Epithelial cell of proximal tubule (primary cell): ENCODE results near the gene LRP4. TPM values are rescaled to one million over a fixed set of nuclear protein-coding genes. Genes with fewer than 3 reads are reported as not detected.

Source experiments
- DNase-seq: peaks from one replicate; pipeline ENCODE4 v3.0.0-alpha.2; 2011; ENCODE audit warnings: low read depth
- H3K4me3 ChIP-seq: 2 replicates; pipeline ENCODE4 v1.5.1; 2011; ENCODE audit warnings: low read depth, mild to moderate bottlenecking, low read length
- CTCF ChIP-seq: conservative IDR thresholded peaks from 2 replicates; pipeline ENCODE4 v1.5.1; 2012; ENCODE audit warnings: low read depth, mild to moderate bottlenecking, low read length
- total RNA-seq: library from RNA; depleted of rRNA; stranded (reverse); fragments of >200 nt; gene quantifications from 2 replicates; pipeline ENCODE4 v1.2.3, GENCODE V29; 2015

LRP4 gene
- total RNA-seq, 1 donor from 2014 or later, result 5.0 TPM

GRCh38 chr11:46952553-46952952 lies 34.2 kb upstream of the LRP4 start:
- H3K4me3 ChIP-seq, result no peak overlapping the region
- TF ChIP-seq CTCF, result no peak
- DNase-seq, result no peak

- no peak for DNase-seq
Observed at GRCh38 chr11:46951864-46952263, 33.5 kb upstream of the LRP4 start.

GRCh38 chr11:46949297-46949696 lies 30.9 kb upstream of the LRP4 start:
- DNase-seq, result no peak
- TF ChIP-seq CTCF, result no peak
- no peak overlapping the region for H3K4me3 ChIP-seq

More at GRCh38 chr11:46951864-46952263, 33.5 kb upstream of the LRP4 start:
- H3K4me3 ChIP-seq, result no peak overlapping the region
- TF ChIP-seq CTCF, result no peak

- DNase-seq, result no peak
- H3K4me3 ChIP-seq, result no peak overlapping the region
- no peak for TF ChIP-seq CTCF
Observed at GRCh38 chr11:46948378-46949131, 30.2 kb upstream of the LRP4 start.

GRCh38 chr11:46947399-46948077 lies 29.2 kb upstream of the LRP4 start:
- DNase-seq, result no peak
- H3K4me3 ChIP-seq, result no peak overlapping the region
- no peak for TF ChIP-seq CTCF

- DNase-seq, result no peak
- TF ChIP-seq CTCF, result no peak
- no peak overlapping the region for H3K4me3 ChIP-seq
Observed at GRCh38 chr11:46944356-46945075, 26.2 kb upstream of the LRP4 start.
